A673 (cell line): Measurements from ENCODE around the gene TMCC1.

Experiments used
- EZH2 ChIP-seq: fragments of 200-600 bp; sonication (generic); IDR thresholded peaks from 2 replicates; pipeline ENCODE4 v1.6.1; 2017; ENCODE audit warnings: borderline replicate concordance, low read depth, mild to moderate bottlenecking, mixed read lengths, antibody characterized with exemption, low read length; ENCODE audit not compliant: poor library complexity, severe bottlenecking
- TF ChIP-seq, protein P1 (sequence below): fragments of 300-800, 200-600 bp; sonication (generic); conservative IDR thresholded peaks from 2 replicates; pipeline ENCODE4 v1.5.1; 2017; ENCODE audit warnings: low read depth, mild to moderate bottlenecking, antibody characterized with exemption, low read length, moderate library complexity, mixed read lengths

- TF ChIP-seq, protein P1, sequence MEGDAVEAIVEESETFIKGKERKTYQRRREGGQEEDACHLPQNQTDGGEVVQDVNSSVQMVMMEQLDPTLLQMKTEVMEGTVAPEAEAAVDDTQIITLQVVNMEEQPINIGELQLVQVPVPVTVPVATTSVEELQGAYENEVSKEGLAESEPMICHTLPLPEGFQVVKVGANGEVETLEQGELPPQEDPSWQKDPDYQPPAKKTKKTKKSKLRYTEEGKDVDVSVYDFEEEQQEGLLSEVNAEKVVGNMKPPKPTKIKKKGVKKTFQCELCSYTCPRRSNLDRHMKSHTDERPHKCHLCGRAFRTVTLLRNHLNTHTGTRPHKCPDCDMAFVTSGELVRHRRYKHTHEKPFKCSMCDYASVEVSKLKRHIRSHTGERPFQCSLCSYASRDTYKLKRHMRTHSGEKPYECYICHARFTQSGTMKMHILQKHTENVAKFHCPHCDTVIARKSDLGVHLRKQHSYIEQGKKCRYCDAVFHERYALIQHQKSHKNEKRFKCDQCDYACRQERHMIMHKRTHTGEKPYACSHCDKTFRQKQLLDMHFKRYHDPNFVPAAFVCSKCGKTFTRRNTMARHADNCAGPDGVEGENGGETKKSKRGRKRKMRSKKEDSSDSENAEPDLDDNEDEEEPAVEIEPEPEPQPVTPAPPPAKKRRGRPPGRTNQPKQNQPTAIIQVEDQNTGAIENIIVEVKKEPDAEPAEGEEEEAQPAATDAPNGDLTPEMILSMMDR: no peak
- TF ChIP-seq EZH2: no peak
These were observed 236.1 kb downstream of the TMCC1 start for GRCh38 chr3:129657261-129658046.
